ENCODE results near the gene ZNF467. TPM values are rescaled to one million over a fixed set of nuclear protein-coding genes. Genes with fewer than 3 reads are reported as not detected.

Gene ZNF467
- total and polyA plus RNA-seq, 3 donors from 2014 or later, result 2.4 to 3.3 (median 2.9) TPM

DNA sequence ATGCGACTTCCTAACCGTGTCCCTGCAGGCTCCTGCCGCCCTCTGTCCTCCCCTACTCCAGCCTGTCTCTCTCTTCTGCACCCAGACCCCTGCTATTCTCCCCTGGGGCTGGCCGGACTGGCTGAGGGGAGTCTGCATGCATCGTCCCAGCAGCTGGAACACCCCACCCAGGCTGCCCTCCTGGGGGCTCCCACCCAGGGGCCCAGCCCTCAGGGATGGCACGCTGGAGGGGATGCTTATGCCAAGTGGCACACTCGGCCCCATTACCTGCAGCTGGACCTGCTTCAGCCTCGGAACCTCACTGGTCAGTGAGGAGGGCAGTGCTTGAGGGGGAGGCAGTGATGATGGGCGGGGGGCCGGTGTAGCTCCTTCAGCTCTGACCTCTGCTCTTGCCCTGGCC, 21.7 kb upstream of the ZNF467 start:
- Histone ChIP-seq H3K36me3 (ENCODE audit: low read depth, missing control alignments) (no peaks in the 10 kb centered on the region), H3K4me1 (no peaks in the 10 kb centered on the region), H3K4me3 (no peak overlapping the region), H3K27me3 (no peaks in the 10 kb centered on the region), H3K27ac (no peak overlapping the region), H3K9me3 (no peaks in the 10 kb centered on the region)
- TF ChIP-seq, protein P1, sequence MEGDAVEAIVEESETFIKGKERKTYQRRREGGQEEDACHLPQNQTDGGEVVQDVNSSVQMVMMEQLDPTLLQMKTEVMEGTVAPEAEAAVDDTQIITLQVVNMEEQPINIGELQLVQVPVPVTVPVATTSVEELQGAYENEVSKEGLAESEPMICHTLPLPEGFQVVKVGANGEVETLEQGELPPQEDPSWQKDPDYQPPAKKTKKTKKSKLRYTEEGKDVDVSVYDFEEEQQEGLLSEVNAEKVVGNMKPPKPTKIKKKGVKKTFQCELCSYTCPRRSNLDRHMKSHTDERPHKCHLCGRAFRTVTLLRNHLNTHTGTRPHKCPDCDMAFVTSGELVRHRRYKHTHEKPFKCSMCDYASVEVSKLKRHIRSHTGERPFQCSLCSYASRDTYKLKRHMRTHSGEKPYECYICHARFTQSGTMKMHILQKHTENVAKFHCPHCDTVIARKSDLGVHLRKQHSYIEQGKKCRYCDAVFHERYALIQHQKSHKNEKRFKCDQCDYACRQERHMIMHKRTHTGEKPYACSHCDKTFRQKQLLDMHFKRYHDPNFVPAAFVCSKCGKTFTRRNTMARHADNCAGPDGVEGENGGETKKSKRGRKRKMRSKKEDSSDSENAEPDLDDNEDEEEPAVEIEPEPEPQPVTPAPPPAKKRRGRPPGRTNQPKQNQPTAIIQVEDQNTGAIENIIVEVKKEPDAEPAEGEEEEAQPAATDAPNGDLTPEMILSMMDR (IDR thresholded peaks at IDR 0.05), result no peak
- TF ChIP-seq POLR2A (IDR thresholded peaks at IDR 0.05), result no peak
- DNase-seq, result no peak
- WGBS, 2 donors, result 73% methylated on average over 10 of the region's 10 CpGs; no CpG with 5 or more reads in 1 of the 2 donors
- intact Hi-C loops (cut with DNase I; ENCODE audit: low total_unique reads), result no loop called here

DNA sequence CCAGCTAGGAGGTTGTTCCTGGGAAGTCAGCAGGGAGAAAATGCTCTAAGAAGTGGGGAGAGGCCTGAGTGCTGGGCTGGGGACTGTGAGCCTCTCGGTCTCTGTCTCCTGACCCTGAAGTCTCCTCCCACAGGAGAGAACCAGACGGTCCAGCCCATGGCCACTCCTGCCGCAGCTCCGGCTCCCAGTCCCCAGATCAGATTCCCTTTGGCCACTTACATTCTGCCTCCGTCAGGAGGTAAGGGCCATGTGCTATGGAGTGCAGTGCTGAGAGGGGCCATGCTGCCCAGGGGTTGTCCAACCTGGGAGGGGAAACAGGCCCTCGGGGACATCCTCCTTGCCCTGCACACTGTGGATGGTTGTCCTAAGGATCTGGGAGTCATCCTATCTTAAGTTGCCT, 21.3 kb upstream of the ZNF467 start:
- 48 to 65% methylated on average over 2 to 6 of the region's 6 CpGs for WGBS, 2 donors
- no peak for DNase-seq
- H3K4me1 ChIP-seq, result no peaks in the 10 kb centered on the region
- no peak overlapping the region for H3K27ac ChIP-seq
- H3K4me3 ChIP-seq, result no peak overlapping the region
- intact Hi-C loops (cut with DNase I; ENCODE audit: low total_unique reads), result no loop called here
- no peaks in the 10 kb centered on the region for H3K9me3 ChIP-seq
- TF ChIP-seq, protein P1 (IDR thresholded peaks at IDR 0.05), result no peak
- TF ChIP-seq POLR2A (IDR thresholded peaks at IDR 0.05), result no peak
- H3K27me3 ChIP-seq, result no peaks in the 10 kb centered on the region
- H3K36me3 ChIP-seq (ENCODE audit: low read depth, missing control alignments), result no peaks in the 10 kb centered on the region

DNA sequence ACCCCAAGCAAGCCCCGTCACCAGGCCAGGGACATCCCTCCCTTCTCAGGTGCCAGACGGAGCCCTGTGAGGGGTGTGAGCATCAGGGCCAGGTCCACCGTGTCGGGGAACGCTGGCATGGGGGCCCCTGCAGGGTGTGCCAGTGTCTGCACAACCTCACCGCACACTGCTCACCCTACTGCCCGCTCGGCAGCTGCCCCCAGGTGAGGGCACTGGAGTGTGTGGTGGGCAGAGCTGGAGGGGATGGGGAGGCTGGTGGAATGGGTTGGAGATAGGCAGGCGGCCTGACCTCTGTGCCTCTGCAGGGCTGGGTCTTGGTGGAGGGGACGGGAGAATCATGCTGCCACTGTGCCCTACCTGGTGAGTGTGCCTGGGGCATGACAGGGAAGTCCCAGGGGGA, 19.9 kb upstream of the ZNF467 start:
- intact Hi-C loops (cut with DNase I; ENCODE audit: low total_unique reads), result no loop called here
- TF ChIP-seq POLR2A (IDR thresholded peaks at IDR 0.05), result no peak
- TF ChIP-seq, protein P1 (IDR thresholded peaks at IDR 0.05), result no peak

DNA sequence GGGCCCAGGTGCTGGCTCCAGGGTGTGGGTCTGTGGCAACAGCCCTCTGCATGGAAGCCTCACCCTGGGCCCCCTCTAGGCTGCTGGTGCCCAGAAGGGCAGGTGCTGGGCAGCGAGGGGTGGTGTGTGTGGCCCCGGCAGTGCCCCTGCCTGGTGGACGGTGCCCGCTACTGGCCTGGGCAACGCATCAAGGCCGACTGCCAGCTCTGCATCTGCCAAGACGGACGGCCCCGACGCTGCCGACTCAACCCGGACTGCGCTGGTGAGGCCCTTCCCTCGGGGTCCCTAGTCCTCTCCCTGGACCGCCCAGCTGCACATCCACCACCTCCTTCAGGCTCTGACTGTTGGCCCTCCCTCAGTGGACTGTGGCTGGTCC, 18.8 kb upstream of the ZNF467 start:
- H3K36me3 ChIP-seq (ENCODE audit: low read depth, missing control alignments), result no peaks in the 10 kb centered on the region
- DNase-seq, result no peak
- no peaks in the 10 kb centered on the region for H3K27me3 ChIP-seq
- no peaks in the 10 kb centered on the region for H3K4me1 ChIP-seq
- intact Hi-C loops (cut with DNase I; ENCODE audit: low total_unique reads), result no loop called here
- TF ChIP-seq, protein P1 (IDR thresholded peaks at IDR 0.05), result no peak
- no peak for TF ChIP-seq POLR2A (IDR thresholded peaks at IDR 0.05)
- no peaks in the 10 kb centered on the region for H3K9me3 ChIP-seq
- H3K27ac ChIP-seq, result no peak overlapping the region
- H3K4me3 ChIP-seq, result no peak overlapping the region
- 80 to 100% methylated on average over 1 to 13 of the region's 15 CpGs for WGBS, 2 donors

More for the DNA sequence above, 19.9 kb upstream of the ZNF467 start:
- Histone ChIP-seq H3K4me3 (no peak overlapping the region), H3K4me1 (no peaks in the 10 kb centered on the region), H3K36me3 (ENCODE audit: low read depth, missing control alignments) (no peaks in the 10 kb centered on the region), H3K27ac (no peak overlapping the region), H3K27me3 (no peaks in the 10 kb centered on the region), H3K9me3 (no peaks in the 10 kb centered on the region)
- no peak for DNase-seq
- 80 to 96% methylated on average over 2 to 10 of the region's 10 CpGs for whole genome bisulfite sequencing, 2 donors

DNA sequence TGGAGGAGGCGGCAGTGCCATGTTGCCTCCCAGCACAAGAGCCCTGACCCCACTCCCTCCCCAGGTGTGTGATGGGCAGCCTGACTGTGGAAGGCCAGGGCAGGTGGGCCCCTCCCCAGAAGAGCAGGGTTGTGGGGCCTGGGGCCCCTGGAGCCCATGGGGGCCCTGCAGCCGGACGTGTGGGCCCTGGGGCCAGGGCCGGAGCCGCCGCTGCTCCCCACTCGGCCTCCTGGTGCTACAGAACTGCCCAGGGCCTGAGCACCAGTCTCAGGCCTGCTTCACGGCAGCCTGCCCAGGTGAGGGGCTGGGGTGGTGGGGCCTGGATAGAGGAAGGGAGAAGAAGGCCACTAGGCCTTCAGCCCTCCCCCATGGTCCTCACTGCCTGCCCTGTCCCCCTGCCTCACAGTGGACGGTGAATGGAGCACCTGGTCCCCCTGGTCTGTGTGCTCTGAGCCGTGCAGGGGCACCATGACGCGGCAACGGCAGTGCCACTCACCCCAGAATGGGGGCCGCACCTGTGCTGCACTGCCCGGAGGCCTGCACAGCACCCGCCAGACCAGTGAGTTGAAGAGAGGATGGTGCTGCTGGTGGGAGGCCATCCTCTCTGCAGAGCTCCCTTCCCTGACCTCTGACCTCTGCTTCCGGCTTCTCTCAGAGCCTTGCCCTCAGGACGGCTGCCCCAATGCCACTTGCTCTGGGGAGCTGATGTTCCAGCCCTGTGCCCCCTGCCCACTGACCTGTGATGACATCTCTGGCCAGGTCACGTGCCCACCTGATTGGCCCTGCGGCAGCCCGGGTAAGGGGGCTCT, 18.2 kb upstream of the ZNF467 start:
- no peaks in the 10 kb centered on the region for H3K27me3 ChIP-seq
- WGBS, 2 donors, result 89 to 96% methylated on average over 7 to 18 of the region's 21 CpGs

More for the DNA sequence above, 18.2 kb upstream of the ZNF467 start:
- no peak overlapping the region for H3K4me3 ChIP-seq
- no peak for DNase-seq
- TF ChIP-seq, protein P1 (IDR thresholded peaks at IDR 0.05), result no peak
- no peak for TF ChIP-seq POLR2A (IDR thresholded peaks at IDR 0.05)
- no peaks in the 10 kb centered on the region for H3K9me3 ChIP-seq
- H3K27ac ChIP-seq, result no peak overlapping the region
- H3K4me1 ChIP-seq, result no peaks in the 10 kb centered on the region
- intact Hi-C loops (cut with DNase I; ENCODE audit: low total_unique reads), result no loop called here
- no peaks in the 10 kb centered on the region for H3K36me3 ChIP-seq (ENCODE audit: low read depth, missing control alignments)

All from testis (tissue), 3 donors.